Measurements from ENCODE around the gene FLAD1. TPM values are rescaled to one million over a fixed set of nuclear protein-coding genes. Genes with fewer than 3 reads are reported as not detected.

Gene FLAD1
- total and polyA plus RNA-seq, 2 donors (not counting 3 experiments of a cell fraction or from before 2014, with no cell fraction given) = 42.2 to 59.1 TPM

- TF ChIP-seq FOS (IDR thresholded peaks at IDR 0.05; ENCODE audit: borderline replicate concordance, insufficient read depth, low read length) = no peak
- no peak for TF ChIP-seq GATA2 (IDR thresholded peaks at IDR 0.05; ENCODE audit: insufficient read depth, insufficient read length, low read depth, low read length)
- TF ChIP-seq POLR2A (IDR thresholded peaks at IDR 0.05; ENCODE audit: low read depth, low read length) = no peak
- no peak for TF ChIP-seq POLR2AphosphoS5 (IDR thresholded peaks at IDR 0.05; ENCODE audit: insufficient read depth, low read depth, low read length)
- no peak for TF ChIP-seq JUN (IDR thresholded peaks at IDR 0.05; ENCODE audit: borderline replicate concordance, insufficient read depth, insufficient read length, low read depth)
- no peak for TF ChIP-seq MAX (IDR thresholded peaks at IDR 0.05; ENCODE audit: insufficient read depth, insufficient read length)
- TF ChIP-seq EZH2 (IDR thresholded peaks at IDR 0.05; ENCODE audit: borderline replicate concordance, low read depth, low read length, severe bottlenecking) = no peak
- TF ChIP-seq MYC (IDR thresholded peaks at IDR 0.05; ENCODE audit: low read depth, low read length) = no peak
- dilution Hi-C loops (cut with MboI; ENCODE audit: extremely low pct_ligation_motif_present, low sequenced_read_pairs) (no loop called here), intact Hi-C loops (cut with micrococcal nuclease) (no loop called here)
- FAIRE-seq (no peak), DNase-seq (ENCODE audit: low read depth, low spot score) (no peak)
- ChIA-PET POLR2A (no interaction called here), CTCF (interaction anchor here (0.7 to 4.2 kb wide), 4 partner anchors 14 to 38 kb away, joined by 3 to 11 read pairs (median 4); partner anchors contain the start of gene ADAM15)
- BruUV-seq (replicated peaks) = no TSS peak
- H3K4me3 ChIP-seq (replicated peaks in 1 of 3; ENCODE audit: insufficient read depth in 1 of 3, low read depth in 1 of 3, low read length in 3 of 3) = no peak overlapping the region
- no peaks in the 10 kb centered on the region for H3K27me3 ChIP-seq (ENCODE audit: control insufficient read depth in 2 of 2, insufficient read depth in 2 of 2, low read length in 2 of 2)
- no peaks in the 10 kb centered on the region for H3K36me3 ChIP-seq (ENCODE audit: control insufficient read depth in 2 of 2, extremely low read depth in 1 of 2, insufficient read depth in 2 of 2, low read length in 2 of 2)
- H3K27ac ChIP-seq (ENCODE audit: insufficient read depth, low read depth, low read length) = no peak overlapping the region
- no peaks in the 10 kb centered on the region for H3K9me1 ChIP-seq (replicated peaks; ENCODE audit: control insufficient read depth, extremely low read depth, insufficient read depth, low read length)
- no peaks in the 10 kb centered on the region for H3K9me3 ChIP-seq (replicated peaks; ENCODE audit: control insufficient read depth, insufficient read depth, low read length)
- no peaks in the 10 kb centered on the region for H3K4me1 ChIP-seq (ENCODE audit: control insufficient read depth, extremely low read depth, insufficient read depth, low read length)
- H3K9ac ChIP-seq (replicated peaks; ENCODE audit: extremely low read depth, insufficient read depth, low read length) = no peak overlapping the region
- no peak overlapping the region for H2AFZ ChIP-seq (ENCODE audit: low read depth, low read length)
- H4K20me1 ChIP-seq (replicated peaks; ENCODE audit: control insufficient read depth, extremely low read depth, insufficient read depth, low read length) = no peaks in the 10 kb centered on the region
- no peak overlapping the region for H3K4me2 ChIP-seq (ENCODE audit: insufficient read depth, low read length)
- H3K79me2 ChIP-seq (ENCODE audit: control insufficient read depth, insufficient read depth, low read length) = no peaks in the 10 kb centered on the region
Measured at GRCh38 chr1:155030899-155031298, 47.8 kb downstream of the FLAD1 start.

DNA sequence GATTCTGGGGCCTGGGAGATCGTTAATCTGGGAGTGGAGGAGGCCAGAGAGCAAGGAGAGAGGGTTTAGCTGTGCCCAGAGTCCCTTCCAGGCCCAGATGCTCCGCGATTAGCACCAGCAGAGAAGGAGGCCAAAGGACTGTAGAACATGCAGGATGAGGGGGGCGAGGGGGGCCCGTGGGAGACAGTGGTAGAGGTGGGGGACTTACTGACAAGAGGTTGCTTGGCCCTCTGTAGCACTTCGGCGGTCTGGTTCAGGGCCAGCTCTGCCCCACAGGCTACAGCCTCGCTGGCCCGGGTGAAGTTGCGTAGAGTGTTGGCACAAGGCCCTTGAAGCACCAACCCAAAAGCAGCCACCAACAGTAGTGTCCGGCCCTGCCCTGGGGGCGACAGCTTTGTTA, 49.7 kb downstream of the FLAD1 start:
- no TSS peak for BruUV-seq (replicated peaks)
- ChIA-PET CTCF (interaction anchor here (1.2 to 3.1 kb wide), 4 partner anchors 12 to 31 kb away, joined by 3 to 12 read pairs (median 6); partner anchors contain the start of genes ADAM15 and EFNA4), POLR2A (no interaction called here)
- Histone ChIP-seq H3K4me1 (ENCODE audit: control insufficient read depth, extremely low read depth, insufficient read depth, low read length) (no peaks in the 10 kb centered on the region), H4K20me1 (replicated peaks; ENCODE audit: control insufficient read depth, extremely low read depth, insufficient read depth, low read length) (no peaks in the 10 kb centered on the region), H3K9ac (replicated peaks; ENCODE audit: extremely low read depth, insufficient read depth, low read length) (no peak overlapping the region), H3K4me3 (replicated peaks in 1 of 3; ENCODE audit: insufficient read depth in 1 of 3, low read depth in 1 of 3, low read length in 3 of 3) (no peak overlapping the region), H3K79me2 (ENCODE audit: control insufficient read depth, insufficient read depth, low read length) (no peaks in the 10 kb centered on the region), H3K9me3 (replicated peaks; ENCODE audit: control insufficient read depth, insufficient read depth, low read length) (no peaks in the 10 kb centered on the region), H2AFZ (ENCODE audit: low read depth, low read length) (no peak overlapping the region), H3K27ac (ENCODE audit: insufficient read depth, low read depth, low read length) (no peak overlapping the region), H3K36me3 (ENCODE audit: control insufficient read depth in 2 of 2, extremely low read depth in 1 of 2, insufficient read depth in 2 of 2, low read length in 2 of 2) (no peaks in the 10 kb centered on the region), H3K4me2 (ENCODE audit: insufficient read depth, low read length) (no peak overlapping the region), H3K27me3 (ENCODE audit: control insufficient read depth in 2 of 2, insufficient read depth in 2 of 2, low read length in 2 of 2) (no peaks in the 10 kb centered on the region), H3K9me1 (replicated peaks; ENCODE audit: control insufficient read depth, extremely low read depth, insufficient read depth, low read length) (no peaks in the 10 kb centered on the region)
- DNase-seq (ENCODE audit: low read depth, low spot score) = no peak
- FAIRE-seq = no peak
- dilution Hi-C loops (cut with MboI; ENCODE audit: extremely low pct_ligation_motif_present, low sequenced_read_pairs) (no loop called here), intact Hi-C loops (cut with micrococcal nuclease) (no loop called here)
- no peak for TF ChIP-seq MYC (IDR thresholded peaks at IDR 0.05; ENCODE audit: low read depth, low read length)
- no peak for TF ChIP-seq POLR2A (IDR thresholded peaks at IDR 0.05; ENCODE audit: low read depth, low read length)
- no peak for TF ChIP-seq FOS (IDR thresholded peaks at IDR 0.05; ENCODE audit: borderline replicate concordance, insufficient read depth, low read length)
- no peak for TF ChIP-seq JUN (IDR thresholded peaks at IDR 0.05; ENCODE audit: borderline replicate concordance, insufficient read depth, insufficient read length, low read depth)
- TF ChIP-seq POLR2AphosphoS5 (IDR thresholded peaks at IDR 0.05; ENCODE audit: insufficient read depth, low read depth, low read length) = no peak
- TF ChIP-seq EZH2 (IDR thresholded peaks at IDR 0.05; ENCODE audit: borderline replicate concordance, low read depth, low read length, severe bottlenecking) = no peak
- TF ChIP-seq, protein P1, sequence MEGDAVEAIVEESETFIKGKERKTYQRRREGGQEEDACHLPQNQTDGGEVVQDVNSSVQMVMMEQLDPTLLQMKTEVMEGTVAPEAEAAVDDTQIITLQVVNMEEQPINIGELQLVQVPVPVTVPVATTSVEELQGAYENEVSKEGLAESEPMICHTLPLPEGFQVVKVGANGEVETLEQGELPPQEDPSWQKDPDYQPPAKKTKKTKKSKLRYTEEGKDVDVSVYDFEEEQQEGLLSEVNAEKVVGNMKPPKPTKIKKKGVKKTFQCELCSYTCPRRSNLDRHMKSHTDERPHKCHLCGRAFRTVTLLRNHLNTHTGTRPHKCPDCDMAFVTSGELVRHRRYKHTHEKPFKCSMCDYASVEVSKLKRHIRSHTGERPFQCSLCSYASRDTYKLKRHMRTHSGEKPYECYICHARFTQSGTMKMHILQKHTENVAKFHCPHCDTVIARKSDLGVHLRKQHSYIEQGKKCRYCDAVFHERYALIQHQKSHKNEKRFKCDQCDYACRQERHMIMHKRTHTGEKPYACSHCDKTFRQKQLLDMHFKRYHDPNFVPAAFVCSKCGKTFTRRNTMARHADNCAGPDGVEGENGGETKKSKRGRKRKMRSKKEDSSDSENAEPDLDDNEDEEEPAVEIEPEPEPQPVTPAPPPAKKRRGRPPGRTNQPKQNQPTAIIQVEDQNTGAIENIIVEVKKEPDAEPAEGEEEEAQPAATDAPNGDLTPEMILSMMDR (IDR thresholded peaks at IDR 0.05; ENCODE audit: extremely low read depth in 1 of 2, insufficient read depth in 1 of 2, low read depth in 1 of 2, low read length in 2 of 2) = no peak
- no peak for TF ChIP-seq GATA2 (IDR thresholded peaks at IDR 0.05; ENCODE audit: insufficient read depth, insufficient read length, low read depth, low read length)
